ENCODE measurements around the gene AGL.
A peak's percentile ranks its signal among the peaks of the same experiment; 100 is the strongest.
"Not testable (repeated sequence)": the region's sequence is repeated elsewhere in the genome, so short reads cannot be mapped to it uniquely, and the experiment has no call there.

The AGL gene

GRCh38 chr1:99816656-99817055, 33.5 kb upstream of the AGL start:
- TF ChIP-seq CTCF (conservative IDR thresholded peaks at IDR 0.05): no peak
- H3K27ac ChIP-seq: no peak overlapping the region

- no peak for TF ChIP-seq CTCF (conservative IDR thresholded peaks at IDR 0.05)
Observed at GRCh38 chr1:99818063-99818699, 32.0 kb upstream of the AGL start.

GRCh38 chr1:99820546-99820945, 29.6 kb upstream of the AGL start:
- TF ChIP-seq CTCF (conservative IDR thresholded peaks at IDR 0.05): no peak
- H3K27ac ChIP-seq: no peak overlapping the region

More at GRCh38 chr1:99818063-99818699, 32.0 kb upstream of the AGL start:
- no peak overlapping the region for H3K27ac ChIP-seq

- no peak overlapping the region for H3K27ac ChIP-seq
- TF ChIP-seq CTCF (conservative IDR thresholded peaks at IDR 0.05): no peak
Observed at GRCh38 chr1:99825098-99825497, 25.1 kb upstream of the AGL start.

- H3K27ac ChIP-seq: no peak overlapping the region
- TF ChIP-seq CTCF (conservative IDR thresholded peaks at IDR 0.05): no peak
Observed at GRCh38 chr1:99825702-99826101, 24.5 kb upstream of the AGL start.

GRCh38 chr1:99827970-99828369, 22.2 kb upstream of the AGL start:
- no peak overlapping the region for H3K27ac ChIP-seq
- TF ChIP-seq CTCF (conservative IDR thresholded peaks at IDR 0.05): no peak

- TF ChIP-seq CTCF (conservative IDR thresholded peaks at IDR 0.05): no peak
- no peak overlapping the region for H3K27ac ChIP-seq
Observed at GRCh38 chr1:99829269-99829668, 20.9 kb upstream of the AGL start.

GRCh38 chr1:99833911-99834310, 16.2 kb upstream of the AGL start:
- H3K27ac ChIP-seq: peak overlapping the region; percentile 97

GRCh38 chr1:99836171-99837103, 13.7 kb upstream of the AGL start:
- H3K27ac ChIP-seq: peak overlapping the region; percentile 97

- not testable (repeated sequence) for H3K27ac ChIP-seq
Observed at GRCh38 chr1:99840353-99840752, 9.8 kb upstream of the AGL start.

All from VCaP (cell line).